ENCODE data around the gene PDE4A.

PDE4A gene

DNA sequence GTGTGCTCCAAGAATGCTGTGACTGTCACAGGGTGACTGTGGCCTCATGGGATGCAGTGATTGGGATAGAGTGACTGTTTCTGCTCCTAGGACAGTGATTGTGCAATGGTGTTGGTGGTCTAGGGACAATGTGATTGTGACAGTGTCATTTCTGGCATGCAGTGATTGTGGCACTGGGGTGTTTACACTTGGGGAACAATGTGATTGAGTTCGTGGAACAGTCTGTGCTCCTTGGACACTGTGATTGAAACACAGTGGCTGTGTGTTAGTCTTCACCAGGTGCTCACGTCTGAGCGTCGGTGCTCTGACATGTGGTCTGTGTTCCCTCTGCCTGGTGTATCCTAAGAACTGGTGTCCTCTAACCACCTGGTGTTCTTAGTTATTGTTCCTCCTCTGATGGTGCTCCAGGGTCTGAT, 1.7 kb downstream of the PDE4A start:
- no peaks in the 10 kb centered on the region for H3F3A ChIP-seq (ENCODE audit: insufficient read depth, low read length)
- H3K27ac ChIP-seq (ENCODE audit: low read depth, low read length, poor library complexity, severe bottlenecking) = no peak overlapping the region
- peaks cover 23% of the 10 kb centered on the region for H3K4me1 ChIP-seq (ENCODE audit: insufficient read depth, low read length, severe bottlenecking)
- no peaks in the 10 kb centered on the region for H3K9me2 ChIP-seq (ENCODE audit: low read depth, low read length)
- H3K9me3 ChIP-seq (ENCODE audit: low read length) = no peaks in the 10 kb centered on the region
- TF ChIP-seq, protein P1, sequence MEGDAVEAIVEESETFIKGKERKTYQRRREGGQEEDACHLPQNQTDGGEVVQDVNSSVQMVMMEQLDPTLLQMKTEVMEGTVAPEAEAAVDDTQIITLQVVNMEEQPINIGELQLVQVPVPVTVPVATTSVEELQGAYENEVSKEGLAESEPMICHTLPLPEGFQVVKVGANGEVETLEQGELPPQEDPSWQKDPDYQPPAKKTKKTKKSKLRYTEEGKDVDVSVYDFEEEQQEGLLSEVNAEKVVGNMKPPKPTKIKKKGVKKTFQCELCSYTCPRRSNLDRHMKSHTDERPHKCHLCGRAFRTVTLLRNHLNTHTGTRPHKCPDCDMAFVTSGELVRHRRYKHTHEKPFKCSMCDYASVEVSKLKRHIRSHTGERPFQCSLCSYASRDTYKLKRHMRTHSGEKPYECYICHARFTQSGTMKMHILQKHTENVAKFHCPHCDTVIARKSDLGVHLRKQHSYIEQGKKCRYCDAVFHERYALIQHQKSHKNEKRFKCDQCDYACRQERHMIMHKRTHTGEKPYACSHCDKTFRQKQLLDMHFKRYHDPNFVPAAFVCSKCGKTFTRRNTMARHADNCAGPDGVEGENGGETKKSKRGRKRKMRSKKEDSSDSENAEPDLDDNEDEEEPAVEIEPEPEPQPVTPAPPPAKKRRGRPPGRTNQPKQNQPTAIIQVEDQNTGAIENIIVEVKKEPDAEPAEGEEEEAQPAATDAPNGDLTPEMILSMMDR (IDR thresholded peaks at IDR 0.05; ENCODE audit: low read length) = no peak
- TF ChIP-seq EZH2 (IDR thresholded peaks at IDR 0.05; ENCODE audit: borderline replicate concordance, low read length) = no peak
- H3K9ac ChIP-seq (ENCODE audit: low read length) = no peak overlapping the region
- no peaks in the 10 kb centered on the region for H3K36me3 ChIP-seq (ENCODE audit: insufficient read depth, low read length)
- H3K79me2 ChIP-seq (ENCODE audit: insufficient read depth, low read length) = no peaks in the 10 kb centered on the region
- H3K4me3 ChIP-seq (ENCODE audit: low read depth, low read length, poor library complexity, severe bottlenecking) = no peak overlapping the region
- no peaks in the 10 kb centered on the region for H4K20me1 ChIP-seq (ENCODE audit: insufficient read depth, low read length)
- no peak overlapping the region for H2AFZ ChIP-seq (ENCODE audit: low read length)
- peaks cover 6% of the 10 kb centered on the region; the same call in 1 of the 2 replicates for H3K27me3 ChIP-seq (ENCODE audit: insufficient read depth, low read length)
- no peak overlapping the region for H3K4me2 ChIP-seq (ENCODE audit: low read length)

GRCh38 chr19:10422846-10423245, 2.5 kb downstream of the PDE4A start:
- H3K9me2 ChIP-seq (ENCODE audit: low read depth, low read length) = no peaks in the 10 kb centered on the region
- H3K4me3 ChIP-seq (ENCODE audit: low read depth, low read length, poor library complexity, severe bottlenecking) = no peak overlapping the region
- H3K4me1 ChIP-seq (ENCODE audit: insufficient read depth, low read length, severe bottlenecking) = peaks cover 27% of the 10 kb centered on the region
- no peak overlapping the region for H3K27ac ChIP-seq (ENCODE audit: low read depth, low read length, poor library complexity, severe bottlenecking)
- TF ChIP-seq EZH2 (IDR thresholded peaks at IDR 0.05; ENCODE audit: borderline replicate concordance, low read length) = no peak
- TF ChIP-seq, protein P1 (IDR thresholded peaks at IDR 0.05; ENCODE audit: low read length) = no peak
- no peaks in the 10 kb centered on the region for H3K79me2 ChIP-seq (ENCODE audit: insufficient read depth, low read length)
- H2AFZ ChIP-seq (ENCODE audit: low read length) = no peak overlapping the region
- H3K36me3 ChIP-seq (ENCODE audit: insufficient read depth, low read length) = no peaks in the 10 kb centered on the region
- no peak overlapping the region for H3K4me2 ChIP-seq (ENCODE audit: low read length)
- peaks cover 6% of the 10 kb centered on the region; the same call in 1 of the 2 replicates for H3K27me3 ChIP-seq (ENCODE audit: insufficient read depth, low read length)
- no peak overlapping the region for H3K9ac ChIP-seq (ENCODE audit: low read length)
- no peaks in the 10 kb centered on the region for H3F3A ChIP-seq (ENCODE audit: insufficient read depth, low read length)
- H3K9me3 ChIP-seq (ENCODE audit: low read length) = no peaks in the 10 kb centered on the region
- no peaks in the 10 kb centered on the region for H4K20me1 ChIP-seq (ENCODE audit: insufficient read depth, low read length)

- Histone ChIP-seq H3K9me2 (ENCODE audit: low read depth, low read length) (no peaks in the 10 kb centered on the region), H3K27ac (ENCODE audit: low read depth, low read length, poor library complexity, severe bottlenecking) (no peak overlapping the region), H3K36me3 (ENCODE audit: insufficient read depth, low read length) (no peaks in the 10 kb centered on the region), H3F3A (ENCODE audit: insufficient read depth, low read length) (no peaks in the 10 kb centered on the region), H3K9me3 (ENCODE audit: low read length) (no peaks in the 10 kb centered on the region), H3K4me2 (ENCODE audit: low read length) (peak overlapping the region; percentile 33), H3K4me3 (ENCODE audit: low read depth, low read length, poor library complexity, severe bottlenecking) (no peak overlapping the region), H2AFZ (ENCODE audit: low read length) (no peak overlapping the region), H3K79me2 (ENCODE audit: insufficient read depth, low read length) (no peaks in the 10 kb centered on the region), H3K9ac (ENCODE audit: low read length) (no peak overlapping the region), H3K4me1 (ENCODE audit: insufficient read depth, low read length, severe bottlenecking) (peaks cover 28% of the 10 kb centered on the region), H3K27me3 (ENCODE audit: insufficient read depth, low read length) (peaks cover 6% of the 10 kb centered on the region; the same call in 1 of the 2 replicates), H4K20me1 (ENCODE audit: insufficient read depth, low read length) (no peaks in the 10 kb centered on the region)
- TF ChIP-seq, protein P1 (IDR thresholded peaks at IDR 0.05; ENCODE audit: low read length) = peak; percentile 88
- TF ChIP-seq EZH2 (IDR thresholded peaks at IDR 0.05; ENCODE audit: borderline replicate concordance, low read length) = no peak
Observed at GRCh38 chr19:10424011-10424637, 3.8 kb downstream of the PDE4A start.
